BJ (cell line): ENCODE data around the gene CUL4A. TPM values are rescaled to one million over a fixed set of nuclear protein-coding genes. Genes with fewer than 3 reads are reported as not detected.

ENCODE experiments used
- CTCF ChIA-PET: fragments of 350-600 bp; formaldehyde crosslinking; extraction: SDS; loops from one replicate; lab custom pipeline; 2021; ENCODE audit warnings: antibody characterized with exemption, inconsistent platforms; lab: Yijun Ruan, JAX
- POLR2A ChIA-PET: fragments of 300-600 bp; sonication (Branson Sonifier 250); formaldehyde crosslinking; extraction: SDS; loops from one replicate; lab custom pipeline; 2021; ENCODE audit warnings: antibody characterized with exemption; lab: Charles Lee
- DNase-seq: peaks from one replicate; pipeline ENCODE4 v3.0.0-alpha.2; 2011; ENCODE audit warnings: low read depth
- H3K27me3 ChIP-seq: 2 replicates; pipeline ENCODE4 v1.6.0; 2011; ENCODE audit warnings: low read length; ENCODE audit not compliant: control insufficient read depth, insufficient read depth
- H3K36me3 ChIP-seq: 2 replicates; pipeline ENCODE4 v1.5.1; 2011; ENCODE audit warnings: low read length; ENCODE audit not compliant: control insufficient read depth, insufficient read depth
- H3K4me3 ChIP-seq: 2 replicates; pipeline ENCODE4 v1.5.1; 2011; ENCODE audit warnings: low read depth, mild to moderate bottlenecking, control low read depth, low read length
- polyA plus RNA-seq: library from polyadenylated mRNA; depleted of rRNA; stranded (reverse); fragments of >200 nt; gene quantifications from 2 replicates; pipeline ENCODE4 v1.2.3, GENCODE V29; 2011
- TF ChIP-seq, protein P1 (sequence below): IDR thresholded peaks from 2 replicates; pipeline ENCODE4 v1.5.1; 2011; ENCODE audit warnings: low read depth, mild to moderate bottlenecking, control low read depth, inconsistent platforms, low read length, moderate library complexity; ENCODE audit not compliant: insufficient read depth

Gene CUL4A
- polyA plus RNA-seq, 1 experiment: 67.1 TPM

GRCh38 chr13:113292021-113292862 lies 82.8 kb downstream of the CUL4A start:
- no peak for DNase-seq
- ChIA-PET CTCF (interaction anchor here (0.6 to 1.4 kb wide), 3 partner anchors 10 to 213 kb away, joined by 3 to 6 read pairs (median 5); no protein-coding TSS in a partner anchor), POLR2A (no interaction called here)
- TF ChIP-seq, protein P1, sequence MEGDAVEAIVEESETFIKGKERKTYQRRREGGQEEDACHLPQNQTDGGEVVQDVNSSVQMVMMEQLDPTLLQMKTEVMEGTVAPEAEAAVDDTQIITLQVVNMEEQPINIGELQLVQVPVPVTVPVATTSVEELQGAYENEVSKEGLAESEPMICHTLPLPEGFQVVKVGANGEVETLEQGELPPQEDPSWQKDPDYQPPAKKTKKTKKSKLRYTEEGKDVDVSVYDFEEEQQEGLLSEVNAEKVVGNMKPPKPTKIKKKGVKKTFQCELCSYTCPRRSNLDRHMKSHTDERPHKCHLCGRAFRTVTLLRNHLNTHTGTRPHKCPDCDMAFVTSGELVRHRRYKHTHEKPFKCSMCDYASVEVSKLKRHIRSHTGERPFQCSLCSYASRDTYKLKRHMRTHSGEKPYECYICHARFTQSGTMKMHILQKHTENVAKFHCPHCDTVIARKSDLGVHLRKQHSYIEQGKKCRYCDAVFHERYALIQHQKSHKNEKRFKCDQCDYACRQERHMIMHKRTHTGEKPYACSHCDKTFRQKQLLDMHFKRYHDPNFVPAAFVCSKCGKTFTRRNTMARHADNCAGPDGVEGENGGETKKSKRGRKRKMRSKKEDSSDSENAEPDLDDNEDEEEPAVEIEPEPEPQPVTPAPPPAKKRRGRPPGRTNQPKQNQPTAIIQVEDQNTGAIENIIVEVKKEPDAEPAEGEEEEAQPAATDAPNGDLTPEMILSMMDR: no peak
- Histone ChIP-seq H3K4me3 (peak overlapping the region; percentile 27), H3K27me3 (peaks cover 3% of the 10 kb centered on the region; the same call in 1 of the 2 replicates), H3K36me3 (no peaks in the 10 kb centered on the region)

DNA sequence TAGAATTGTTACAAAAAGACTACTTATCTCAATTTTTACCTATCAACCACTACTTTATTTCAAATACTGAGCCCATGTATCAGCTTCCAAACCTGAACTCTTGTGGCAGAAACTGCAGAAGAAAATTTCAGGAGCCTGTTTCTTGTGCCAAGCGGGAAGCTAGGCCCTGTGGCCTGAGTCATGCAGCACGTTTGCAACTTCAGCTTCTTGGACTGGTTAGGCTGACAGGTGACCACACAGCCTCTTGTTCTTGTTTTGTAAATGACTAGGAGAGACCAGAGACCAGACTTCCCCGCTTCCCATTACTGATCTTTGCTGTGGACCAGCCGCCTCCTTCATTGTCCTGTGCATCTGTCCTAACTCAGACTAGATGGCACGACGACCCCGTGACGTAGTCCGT lies 84.3 kb downstream of the CUL4A start:
- peaks cover 3% of the 10 kb centered on the region; the same call in 1 of the 2 replicates for H3K27me3 ChIP-seq
- H3K4me3 ChIP-seq: no peak overlapping the region
- H3K36me3 ChIP-seq: no peaks in the 10 kb centered on the region
- TF ChIP-seq, protein P1: no peak
- ChIA-PET POLR2A (no interaction called here), CTCF (no interaction called here)
- no peak for DNase-seq

DNA sequence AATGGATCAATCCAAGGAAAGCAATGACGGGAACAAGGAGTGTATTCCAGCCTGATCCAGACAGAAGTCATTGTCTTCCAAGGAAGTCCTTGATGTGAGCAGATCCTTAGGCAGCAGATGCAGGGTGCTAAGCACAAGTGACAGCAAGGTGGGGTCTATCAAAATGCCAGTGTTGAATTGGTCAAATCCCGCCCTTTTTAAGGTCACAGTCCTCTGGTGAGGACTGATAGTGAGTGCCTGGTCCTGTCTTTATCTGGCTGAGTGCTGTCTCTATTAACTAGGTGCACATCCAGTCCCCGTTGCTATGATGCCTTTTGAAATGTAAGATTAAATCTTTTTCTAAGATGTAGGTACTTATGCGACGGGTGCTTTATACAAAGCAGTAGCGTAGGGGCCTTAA lies 86.4 kb downstream of the CUL4A start:
- Histone ChIP-seq H3K36me3 (no peaks in the 10 kb centered on the region), H3K27me3 (peaks cover 3% of the 10 kb centered on the region; the same call in 1 of the 2 replicates), H3K4me3 (no peak overlapping the region)
- TF ChIP-seq, protein P1: no peak
- DNase-seq: no peak
- ChIA-PET POLR2A (no interaction called here), CTCF (no interaction called here)

DNA sequence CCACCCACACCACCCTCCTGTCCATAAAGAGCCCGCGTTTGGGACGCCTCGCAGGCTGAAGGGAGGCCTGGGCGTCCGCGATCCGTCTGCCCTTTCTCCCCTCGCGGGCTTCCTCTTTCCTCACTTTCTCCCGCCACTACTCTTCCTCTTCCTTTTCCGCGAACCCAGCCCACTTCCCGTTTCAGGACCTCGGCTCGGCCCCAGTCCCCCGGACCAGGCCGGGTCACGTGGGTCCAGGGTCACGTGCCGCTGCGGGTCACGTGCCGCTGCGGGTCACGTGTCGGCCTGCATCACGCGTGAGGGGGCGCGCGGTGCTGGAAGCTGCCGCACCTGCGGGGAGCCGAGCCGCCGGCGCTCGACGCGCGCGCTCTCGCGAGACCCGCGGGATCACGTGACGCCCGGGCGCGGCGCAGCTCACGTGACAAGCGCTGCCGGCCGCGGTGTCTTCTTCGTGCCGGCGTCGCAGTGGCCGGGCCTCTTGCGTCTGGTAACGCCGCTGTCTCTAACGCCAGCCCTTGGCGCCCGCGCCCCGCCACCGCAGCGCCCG lies 87.5 kb downstream of the CUL4A start, which contains the start of gene LAMP1:
Gene LAMP1 (plus strand): TSS at position 417 of the 547 bp plus-strand sequence. CDS start 196 bp downstream, outside the sequence.
- Histone ChIP-seq H3K4me3 (peak within 1 kb of the TSS; percentile 65), H3K27me3 (0 out of 2 replicates have a peak, but pooled peaks cover 2% of the 10 kb centered on the region), H3K36me3 (no peaks in the 10 kb centered on the region)
- POLR2A ChIA-PET: no interaction called here
- CTCF ChIA-PET: no interaction called here
- peak; percentile 63 for DNase-seq
- TF ChIP-seq, protein P1: no peak
